GM11168 (cell line): ENCODE measurements around the gene ZIC2.

Source experiments
- in situ Hi-C: fragments of 300-500 bp; cut with MboI; formaldehyde crosslinking; loops from one replicate; pipeline ENCODE4 v1.12.0; 2022; ENCODE audit warnings: low sequenced_read_pairs; ENCODE audit not compliant: unreplicated experiment

Gene ZIC2

GRCh38 chr13:99959127-99959539, 22.5 kb upstream of the ZIC2 start:
- in situ Hi-C loops: no loop called here

DNA sequence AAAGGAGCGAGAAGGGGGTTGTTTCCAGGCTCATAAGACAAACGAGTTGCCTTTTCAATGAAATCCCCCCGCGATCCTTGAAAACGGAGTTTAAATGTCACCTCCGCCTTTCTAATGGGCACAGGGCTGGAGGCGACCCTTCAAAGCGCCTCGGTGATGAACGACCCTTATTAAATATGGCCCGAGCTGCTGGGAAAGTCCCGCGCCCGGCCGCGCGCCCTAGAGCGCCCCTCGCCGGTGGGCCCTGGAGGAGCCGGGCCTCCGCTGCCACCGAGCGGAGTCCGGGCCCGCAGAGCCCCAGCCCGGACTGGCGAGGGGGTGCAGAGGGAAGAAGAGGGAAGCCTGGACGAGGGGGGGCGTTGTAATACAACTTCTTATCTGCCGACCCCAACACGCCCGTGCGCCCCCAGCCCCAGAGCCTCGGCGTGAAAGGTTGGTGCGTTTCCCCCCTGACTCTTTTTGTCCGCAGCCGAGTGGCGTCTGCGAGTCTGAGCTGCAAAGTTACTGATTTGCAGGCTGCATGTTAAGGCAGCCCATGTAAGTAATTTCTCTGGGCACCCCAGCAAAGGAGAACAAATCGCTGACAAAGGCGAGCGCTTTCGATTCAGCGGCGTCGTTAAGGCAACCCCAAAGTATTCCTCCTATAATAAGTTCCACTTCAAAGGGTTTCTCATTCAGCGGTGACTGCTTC, 21.9 kb upstream of the ZIC2 start:
- in situ Hi-C loops: no loop called here

DNA sequence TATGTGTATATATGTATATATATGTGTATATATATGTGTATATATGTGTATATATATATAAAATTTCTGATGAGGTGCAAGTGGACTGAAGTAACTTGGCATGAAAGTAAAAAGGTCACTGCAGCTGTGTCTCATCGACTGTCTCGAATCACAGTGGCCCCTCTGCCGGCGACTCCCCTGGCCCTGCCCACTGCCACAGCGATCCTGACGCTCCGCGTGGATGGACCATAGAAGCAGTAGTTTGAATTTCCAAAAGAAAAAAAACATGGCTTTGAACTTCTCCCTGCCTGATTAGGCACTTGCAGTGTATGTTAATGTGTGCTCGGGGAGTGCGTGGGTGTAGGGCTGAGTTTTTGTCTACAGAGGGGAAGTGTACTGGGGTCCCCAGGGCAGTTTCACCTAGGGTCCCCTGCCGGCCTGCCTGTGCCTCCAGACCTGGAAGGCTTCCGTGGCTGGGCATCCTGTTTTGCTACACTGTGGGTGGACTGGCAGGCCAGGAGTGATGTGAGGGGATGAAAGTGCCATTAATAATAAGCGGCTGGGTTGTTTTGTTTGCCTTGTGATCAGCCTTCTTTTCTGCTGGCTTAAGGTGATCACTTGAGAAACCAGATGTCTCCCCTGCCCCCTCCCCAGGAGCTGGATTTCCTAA, 20.8 kb upstream of the ZIC2 start:
- in situ Hi-C loops: no loop called here

DNA sequence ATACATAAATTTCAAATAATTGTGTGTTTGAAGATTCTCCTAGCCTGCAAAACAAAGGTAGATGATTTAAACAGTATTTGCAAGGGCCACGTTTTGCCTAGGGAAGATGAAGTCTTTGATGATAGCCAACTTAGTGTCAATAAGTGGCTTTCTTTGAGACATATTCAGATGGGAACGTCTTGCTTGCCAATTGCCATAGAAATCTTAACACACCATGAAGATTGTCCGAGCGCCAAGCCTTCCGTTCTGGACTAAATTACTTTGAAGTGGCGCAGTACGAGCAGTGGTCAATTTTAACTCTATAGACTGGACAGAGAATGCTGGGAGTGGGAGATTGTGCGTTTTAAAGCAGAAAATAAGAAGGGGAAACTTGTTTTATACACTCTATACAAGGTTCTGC, 19.9 kb upstream of the ZIC2 start:
- in situ Hi-C loops: no loop called here

DNA sequence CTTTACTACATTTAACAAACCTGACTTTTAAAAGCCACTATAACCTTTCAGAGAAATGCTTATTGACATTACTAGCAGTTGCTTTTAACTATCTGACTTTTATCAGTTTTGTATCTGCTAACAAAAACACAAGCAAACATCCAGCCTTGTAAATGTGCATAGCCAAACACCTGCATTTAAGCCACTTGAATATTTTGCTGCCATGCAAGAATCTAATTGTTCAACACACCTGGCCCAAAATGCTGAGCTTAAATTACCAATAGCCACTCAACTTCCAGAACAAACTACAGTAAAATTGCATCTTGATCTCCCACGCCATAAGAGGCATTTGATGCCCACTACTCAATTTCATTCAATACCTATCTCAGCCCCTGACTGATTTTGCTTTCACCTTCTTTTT, 19.3 kb upstream of the ZIC2 start:
- in situ Hi-C loops: no loop called here

GRCh38 chr13:99963816-99964339, 17.7 kb upstream of the ZIC2 start:
- in situ Hi-C loops: no loop called here

DNA sequence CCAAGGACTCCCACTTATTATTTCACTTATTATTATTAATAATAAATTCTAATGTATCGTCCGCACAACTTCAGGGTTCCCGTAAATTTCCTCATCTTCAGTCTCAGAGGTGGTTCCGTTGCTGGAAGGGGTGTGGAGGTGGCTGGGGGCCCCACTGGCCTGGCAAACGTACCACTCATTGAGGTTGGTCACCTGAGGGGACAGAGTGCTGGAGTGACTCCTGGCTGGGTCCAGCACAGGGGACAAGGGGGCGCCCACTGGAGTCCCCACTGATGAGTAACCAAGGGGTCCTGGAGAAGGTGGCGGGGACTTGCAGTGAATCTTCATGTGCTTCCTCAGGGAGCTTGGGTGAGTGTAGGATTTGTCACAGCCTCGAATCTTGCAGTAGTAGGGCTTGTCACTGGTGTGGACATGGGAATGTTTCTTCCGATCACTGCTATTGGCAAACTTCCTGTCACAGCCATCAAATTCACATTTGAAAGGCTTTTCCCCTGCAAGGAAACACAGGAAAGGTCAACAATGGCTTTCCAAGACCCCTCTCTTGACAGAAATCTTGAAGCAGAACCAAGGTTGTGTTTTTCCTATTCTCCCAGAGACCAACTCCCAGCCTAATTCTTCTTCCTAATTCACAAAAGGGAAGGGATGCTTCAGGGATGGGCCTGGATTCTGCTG, 16.1 kb upstream of the ZIC2 start:
- in situ Hi-C loops: no loop called here

DNA sequence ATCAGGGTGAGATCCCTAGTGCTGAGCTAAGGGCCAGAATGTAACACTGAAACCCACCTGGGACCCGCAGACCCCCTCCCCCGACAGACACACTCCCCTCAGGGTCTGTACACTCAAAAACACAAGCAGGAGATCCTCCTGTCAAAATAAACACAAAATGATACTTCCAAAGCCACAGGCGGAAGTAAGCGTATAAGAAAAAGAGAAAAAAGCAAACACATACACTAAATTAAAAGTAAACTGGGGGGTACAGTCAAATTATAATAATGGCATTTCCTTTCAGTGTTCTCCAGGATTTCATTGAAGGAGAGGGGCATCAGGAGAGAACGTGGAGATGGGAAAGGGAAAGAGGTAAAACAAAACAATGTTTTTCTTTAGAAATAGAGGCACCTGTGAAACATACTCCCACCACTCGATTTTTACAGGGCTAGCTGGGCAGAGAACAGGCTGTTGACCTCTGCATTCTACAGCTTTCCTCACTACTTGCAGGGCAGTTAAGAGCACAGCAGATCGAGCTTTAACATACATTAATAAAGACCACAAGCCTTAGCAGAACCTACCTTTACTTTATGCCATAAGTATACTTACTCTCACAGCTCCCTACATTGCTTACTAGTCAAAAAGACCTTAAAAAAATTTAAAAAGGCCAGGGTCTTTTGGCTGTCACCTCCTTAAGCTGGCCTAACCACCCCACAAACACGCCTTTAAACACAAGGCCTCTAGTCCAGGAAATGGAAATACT, 15.3 kb upstream of the ZIC2 start:
- in situ Hi-C loops: no loop called here

DNA sequence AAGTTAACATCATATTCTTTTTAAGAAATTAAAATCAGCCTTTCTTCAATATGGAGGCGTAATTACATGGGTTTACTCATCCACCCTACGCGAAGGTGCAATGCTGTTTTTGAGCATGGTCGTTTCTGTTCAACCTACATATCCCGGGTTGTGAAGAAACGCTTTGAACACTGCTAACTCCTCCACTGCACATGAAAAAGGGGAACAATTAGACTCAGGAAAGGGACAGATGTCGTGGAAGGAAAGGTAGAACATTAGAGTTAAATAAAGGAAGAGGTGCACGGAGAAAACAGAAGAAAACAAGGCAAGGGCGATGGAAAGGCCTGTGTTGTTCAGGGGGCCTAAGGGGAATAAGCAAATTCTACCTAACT, 14.1 kb upstream of the ZIC2 start:
- in situ Hi-C loops: no loop called here

DNA sequence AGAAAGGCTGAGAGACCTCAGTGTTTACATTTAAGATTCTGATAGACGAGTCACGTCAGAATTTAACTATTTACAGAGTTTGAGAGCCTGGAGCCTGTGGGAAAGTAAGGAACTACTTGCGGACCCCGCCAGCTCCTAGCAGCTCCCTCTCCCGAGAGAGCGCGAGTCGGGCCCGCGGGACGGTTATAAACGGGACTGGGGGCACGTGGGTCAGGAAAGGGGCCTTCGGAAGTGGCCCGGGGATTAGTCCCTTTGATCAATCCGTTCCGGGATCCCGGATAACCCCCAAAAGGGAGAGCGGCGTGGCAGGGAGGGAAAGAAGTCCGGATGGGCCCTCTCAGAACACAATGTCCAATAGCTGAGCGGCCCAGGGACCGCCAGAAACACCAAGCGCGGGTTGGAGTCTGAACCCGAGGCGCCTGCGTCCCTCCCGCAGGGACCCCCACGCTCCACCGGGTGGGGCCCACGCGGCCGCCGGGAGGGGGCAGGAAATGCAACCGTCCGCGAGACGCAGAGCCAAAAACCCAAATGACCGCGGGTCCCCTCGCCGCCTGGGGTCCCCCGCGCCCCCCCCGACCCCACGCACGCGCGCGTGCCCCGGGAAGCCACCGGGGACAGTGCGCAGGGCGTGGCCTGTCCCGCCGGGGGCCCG, 13.6 kb upstream of the ZIC2 start:
- in situ Hi-C loops: no loop called here

- in situ Hi-C loops: no loop called here
Observed at GRCh38 chr13:99968521-99969452, 12.8 kb upstream of the ZIC2 start.

- in situ Hi-C loops: no loop called here
Observed at GRCh38 chr13:99969453-99969918, 12.1 kb upstream of the ZIC2 start.

GRCh38 chr13:99969919-99970650, 11.5 kb upstream of the ZIC2 start:
- in situ Hi-C loops: no loop called here

GRCh38 chr13:99970651-99971575, 10.7 kb upstream of the ZIC2 start:
- in situ Hi-C loops: no loop called here

DNA sequence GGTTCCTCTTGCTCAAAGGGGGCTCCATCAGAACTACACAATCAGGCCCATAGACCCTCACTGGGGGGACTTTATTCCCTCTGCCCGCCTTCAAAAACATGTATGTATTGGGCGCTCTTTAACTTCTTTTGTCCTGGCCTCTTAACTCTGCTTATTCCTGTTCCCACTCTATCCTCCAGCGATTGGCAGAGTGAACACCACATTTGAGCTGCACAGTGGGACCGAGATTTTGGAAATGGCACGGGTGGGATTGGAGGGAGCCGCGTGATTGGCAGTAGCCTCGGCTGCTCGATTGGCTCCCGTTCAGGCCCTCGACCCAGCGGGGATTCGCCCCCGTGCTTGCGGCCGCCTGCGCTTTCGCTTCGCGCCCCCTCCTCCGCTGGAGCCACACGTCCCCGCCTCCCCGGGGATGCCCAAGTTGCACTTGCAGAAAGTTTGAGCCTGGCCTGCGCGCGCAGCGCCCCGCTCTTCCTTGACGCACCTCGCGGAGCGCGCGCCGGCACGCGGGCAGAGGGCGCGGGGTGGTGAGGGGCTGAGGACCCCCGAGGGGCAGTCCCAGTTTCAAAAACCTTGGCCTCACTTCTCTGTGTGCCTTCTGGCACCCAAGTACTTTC, 9.9 kb upstream of the ZIC2 start, which contains the start of gene ZIC5:
Gene ZIC5, minus strand, starts transcription at position 192 of the 614 bp plus-strand sequence. Its CDS starts 164 bp downstream, at position 28.
- in situ Hi-C loops: no loop called here

DNA sequence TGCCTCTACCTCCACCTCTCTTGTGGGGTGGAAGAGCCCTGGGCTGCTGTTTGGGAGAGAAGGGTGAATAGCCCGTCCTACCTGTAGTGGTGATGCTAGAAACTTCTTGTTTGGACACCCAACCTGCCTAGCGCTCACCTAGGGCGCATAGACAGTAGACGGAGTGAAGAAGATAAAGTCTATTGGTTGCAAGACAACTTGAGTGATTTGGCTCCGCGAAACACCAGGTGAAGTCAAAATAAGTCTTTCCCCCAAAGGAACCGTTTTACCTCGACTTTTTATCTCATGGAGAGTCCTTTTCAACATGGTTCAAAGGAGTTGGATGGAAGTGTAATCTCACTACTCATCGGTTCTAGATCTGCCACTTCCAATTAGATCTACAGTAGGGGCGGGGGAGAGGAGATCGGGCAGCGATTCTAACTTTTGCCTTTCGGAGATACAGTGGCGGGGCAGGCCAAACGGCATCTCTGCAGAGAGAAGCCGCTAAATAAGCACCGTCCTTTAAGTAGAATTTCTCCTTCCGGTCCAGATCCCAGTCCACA, 9.3 kb upstream of the ZIC2 start:
- in situ Hi-C loops: no loop called here
